KMS-11 (cell line): ENCODE measurements around the gene SNCAIP.

Experiments
- H2AFZ ChIP-seq: fragments of 200-600 bp; sonication (generic); 2 replicates; pipeline ENCODE4 v1.6.1; 2016; ENCODE audit warnings: antibody characterized with exemption, mixed run types, low read depth
- H3K27ac ChIP-seq: fragments of 200-600 bp; sonication (generic); 2 replicates; pipeline ENCODE4 v1.6.1; 2016; ENCODE audit warnings: mild to moderate bottlenecking, mixed run types
- H3K27me3 ChIP-seq: fragments of 200-600 bp; sonication (generic); 2 replicates; pipeline ENCODE4 v1.6.1; 2017; ENCODE audit warnings: mild to moderate bottlenecking, low read depth, mixed run types, moderate library complexity; ENCODE audit not compliant: insufficient read depth
- H3K36me3 ChIP-seq: fragments of 200-600 bp; sonication (generic); 2 replicates; pipeline ENCODE4 v1.6.1; 2017; ENCODE audit warnings: mild to moderate bottlenecking, mixed run types; ENCODE audit not compliant: insufficient read depth
- H3K4me1 ChIP-seq: fragments of 200-600 bp; sonication (generic); 2 replicates; pipeline ENCODE4 v1.6.1; 2016; ENCODE audit warnings: mild to moderate bottlenecking, low read depth, mixed run types; ENCODE audit not compliant: poor library complexity, severe bottlenecking
- H3K4me2 ChIP-seq: fragments of 200-600 bp; sonication (generic); 2 replicates; pipeline ENCODE4 v1.7.0; 2016; ENCODE audit warnings: mild to moderate bottlenecking, mixed run types
- H3K4me3 ChIP-seq: fragments of 200-600 bp; sonication (generic); IDR thresholded peaks from 2 replicates; pipeline ENCODE4 v1.6.1; 2017; ENCODE audit warnings: low read depth, low read length, mixed read lengths; ENCODE audit not compliant: insufficient read depth
- H3K79me2 ChIP-seq: fragments of 200-600 bp; sonication (generic); 2 replicates; pipeline ENCODE4 v1.6.1; 2016; ENCODE audit warnings: low read depth, mixed run types; ENCODE audit not compliant: insufficient read depth
- H3K9ac ChIP-seq: fragments of 200-600 bp; sonication (generic); 2 replicates; pipeline ENCODE4 v1.6.1; 2016; ENCODE audit warnings: mild to moderate bottlenecking, mixed run types
- H4K20me1 ChIP-seq: fragments of 200-600 bp; sonication (generic); 2 replicates; pipeline ENCODE4 v1.6.1; 2016; ENCODE audit warnings: mild to moderate bottlenecking, mixed run types; ENCODE audit not compliant: insufficient read depth
- TF ChIP-seq, protein P1 (sequence below): fragments of 200-600 bp; sonication (generic); conservative IDR thresholded peaks from 2 replicates; pipeline ENCODE4 v1.6.1; 2017; ENCODE audit warnings: low read depth, mild to moderate bottlenecking, antibody characterized with exemption, low read length, moderate library complexity, mixed read lengths

Gene SNCAIP

DNA sequence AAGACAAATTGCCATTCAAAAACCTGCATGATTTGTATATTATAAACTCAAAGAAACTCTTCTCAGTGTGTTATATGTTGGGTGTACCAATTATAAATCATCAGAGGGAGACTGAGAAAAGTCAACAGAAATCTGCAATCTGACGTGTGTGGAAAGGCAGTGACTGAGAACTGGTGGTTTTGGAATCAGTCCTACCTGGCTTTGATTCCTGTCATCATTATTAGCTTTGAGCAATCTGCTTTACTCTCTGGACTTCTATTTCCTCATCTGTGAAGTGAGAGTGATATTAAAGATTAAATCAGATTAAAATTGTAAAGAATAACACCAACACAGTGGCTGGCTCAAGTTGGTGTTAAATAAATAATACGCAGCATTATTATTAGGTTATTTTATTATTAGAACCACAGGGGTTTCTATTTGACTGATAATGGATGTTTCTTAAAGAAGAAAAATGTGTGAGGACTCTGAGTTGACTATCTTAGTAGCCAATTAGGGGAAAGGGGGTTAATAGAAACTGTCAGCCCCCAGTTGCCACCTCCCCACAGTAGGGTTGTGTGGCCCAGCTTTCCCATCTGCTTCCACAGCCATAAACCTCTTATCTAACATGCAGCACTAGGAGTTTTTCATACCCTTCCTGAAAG, 59.6 kb downstream of the SNCAIP start:
- Histone ChIP-seq H3K9ac (no peak overlapping the region), H3K4me3 (no peak overlapping the region), H4K20me1 (no peaks in the 10 kb centered on the region), H3K79me2 (no peaks in the 10 kb centered on the region), H3K4me1 (no peaks in the 10 kb centered on the region), H3K4me2 (no peak overlapping the region), H3K27me3 (no peaks in the 10 kb centered on the region), H3K36me3 (no peaks in the 10 kb centered on the region), H2AFZ (no peak overlapping the region), H3K27ac (no peak overlapping the region)
- TF ChIP-seq, protein P1, sequence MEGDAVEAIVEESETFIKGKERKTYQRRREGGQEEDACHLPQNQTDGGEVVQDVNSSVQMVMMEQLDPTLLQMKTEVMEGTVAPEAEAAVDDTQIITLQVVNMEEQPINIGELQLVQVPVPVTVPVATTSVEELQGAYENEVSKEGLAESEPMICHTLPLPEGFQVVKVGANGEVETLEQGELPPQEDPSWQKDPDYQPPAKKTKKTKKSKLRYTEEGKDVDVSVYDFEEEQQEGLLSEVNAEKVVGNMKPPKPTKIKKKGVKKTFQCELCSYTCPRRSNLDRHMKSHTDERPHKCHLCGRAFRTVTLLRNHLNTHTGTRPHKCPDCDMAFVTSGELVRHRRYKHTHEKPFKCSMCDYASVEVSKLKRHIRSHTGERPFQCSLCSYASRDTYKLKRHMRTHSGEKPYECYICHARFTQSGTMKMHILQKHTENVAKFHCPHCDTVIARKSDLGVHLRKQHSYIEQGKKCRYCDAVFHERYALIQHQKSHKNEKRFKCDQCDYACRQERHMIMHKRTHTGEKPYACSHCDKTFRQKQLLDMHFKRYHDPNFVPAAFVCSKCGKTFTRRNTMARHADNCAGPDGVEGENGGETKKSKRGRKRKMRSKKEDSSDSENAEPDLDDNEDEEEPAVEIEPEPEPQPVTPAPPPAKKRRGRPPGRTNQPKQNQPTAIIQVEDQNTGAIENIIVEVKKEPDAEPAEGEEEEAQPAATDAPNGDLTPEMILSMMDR, result no peak

DNA sequence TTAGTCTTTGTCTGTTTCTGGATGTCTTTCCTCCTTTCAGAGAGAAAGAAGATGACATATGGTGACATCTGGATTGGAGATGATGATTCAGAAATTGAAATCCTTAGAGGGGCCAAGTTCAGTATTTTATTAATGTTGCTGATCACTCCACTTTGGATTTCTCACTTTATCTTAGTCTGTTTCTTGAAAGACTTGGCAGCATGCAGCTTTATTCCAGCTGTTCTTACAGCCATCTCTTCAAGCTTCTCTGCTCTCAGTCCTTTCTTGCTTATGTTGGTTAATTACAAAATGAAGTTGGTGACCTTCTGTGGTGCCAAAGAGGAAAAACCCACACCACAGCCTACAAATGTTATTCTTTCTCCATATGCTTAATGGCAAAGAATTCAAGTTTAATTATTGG, 62.1 kb downstream of the SNCAIP start:
- no peak overlapping the region for H3K9ac ChIP-seq
- no peak overlapping the region for H3K27ac ChIP-seq
- no peak overlapping the region for H2AFZ ChIP-seq
- TF ChIP-seq, protein P1, result no peak
- no peaks in the 10 kb centered on the region for H3K79me2 ChIP-seq
- H3K4me3 ChIP-seq, result no peak overlapping the region
- no peaks in the 10 kb centered on the region for H4K20me1 ChIP-seq
- H3K4me2 ChIP-seq, result no peak overlapping the region
- no peaks in the 10 kb centered on the region for H3K27me3 ChIP-seq
- no peaks in the 10 kb centered on the region for H3K4me1 ChIP-seq
- no peaks in the 10 kb centered on the region for H3K36me3 ChIP-seq

DNA sequence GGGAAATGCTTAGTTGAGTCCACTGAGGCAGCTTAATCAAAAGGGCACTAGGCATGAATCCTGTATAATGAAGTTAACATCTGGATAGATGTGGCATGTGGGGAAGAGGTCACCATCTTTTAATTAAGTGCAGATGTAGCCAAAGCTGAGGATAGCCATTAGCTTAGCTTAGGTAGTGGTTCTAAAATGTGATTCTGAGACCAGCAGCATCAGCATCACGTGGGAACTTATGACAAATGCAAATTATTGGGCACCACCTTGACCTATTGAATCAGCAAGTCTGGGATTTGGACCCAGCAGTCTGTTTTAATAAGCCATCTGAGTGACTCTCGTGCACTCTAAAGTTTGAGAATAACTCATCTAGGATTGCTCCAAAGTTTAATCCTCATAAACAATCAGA, 63.8 kb downstream of the SNCAIP start:
- H3K4me2 ChIP-seq, result no peak overlapping the region
- no peak overlapping the region for H3K27ac ChIP-seq
- no peaks in the 10 kb centered on the region for H4K20me1 ChIP-seq
- no peak overlapping the region for H2AFZ ChIP-seq
- TF ChIP-seq, protein P1, result no peak
- H3K36me3 ChIP-seq, result no peaks in the 10 kb centered on the region
- no peak overlapping the region for H3K9ac ChIP-seq
- H3K4me3 ChIP-seq, result no peak overlapping the region
- H3K27me3 ChIP-seq, result no peaks in the 10 kb centered on the region
- H3K4me1 ChIP-seq, result no peaks in the 10 kb centered on the region
- H3K79me2 ChIP-seq, result no peaks in the 10 kb centered on the region

DNA sequence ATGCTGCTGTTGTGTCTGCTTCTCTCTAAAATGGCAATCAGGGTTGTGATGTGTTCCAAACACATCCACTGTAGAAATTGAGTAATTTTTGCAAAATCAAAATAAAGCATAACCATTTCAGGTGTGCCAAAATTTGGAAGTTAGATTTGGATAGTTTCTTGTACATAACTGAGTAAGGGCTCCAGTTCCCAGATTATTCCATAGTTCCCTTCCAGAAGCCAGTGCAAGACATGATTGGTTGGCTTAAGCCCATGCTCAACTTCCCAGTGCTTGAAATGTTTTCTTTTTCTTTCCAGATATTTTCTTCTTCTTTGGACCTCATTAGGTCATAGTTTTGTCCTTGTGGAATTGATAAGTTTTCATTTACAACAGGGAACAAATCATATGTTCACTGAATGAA, 64.2 kb downstream of the SNCAIP start:
- no peak overlapping the region for H3K4me3 ChIP-seq
- H3K79me2 ChIP-seq, result no peaks in the 10 kb centered on the region
- no peak overlapping the region for H3K27ac ChIP-seq
- H3K4me2 ChIP-seq, result no peak overlapping the region
- TF ChIP-seq, protein P1, result no peak
- no peaks in the 10 kb centered on the region for H3K27me3 ChIP-seq
- H3K36me3 ChIP-seq, result no peaks in the 10 kb centered on the region
- no peaks in the 10 kb centered on the region for H4K20me1 ChIP-seq
- H3K9ac ChIP-seq, result no peak overlapping the region
- H3K4me1 ChIP-seq, result no peaks in the 10 kb centered on the region
- no peak overlapping the region for H2AFZ ChIP-seq
